Amygdala (tissue), 56 donors: ENCODE data around the gene GPAM.
"Not testable (repeated sequence)": the region's sequence is repeated elsewhere in the genome, so short reads cannot be mapped to it uniquely, and the experiment has no call there.

Source experiments
- DNase-seq, 56 donors: peaks; one replicate each; lab custom pipeline; 2025; lab: John Stamatoyannopoulos, UW

GPAM gene, protein sequence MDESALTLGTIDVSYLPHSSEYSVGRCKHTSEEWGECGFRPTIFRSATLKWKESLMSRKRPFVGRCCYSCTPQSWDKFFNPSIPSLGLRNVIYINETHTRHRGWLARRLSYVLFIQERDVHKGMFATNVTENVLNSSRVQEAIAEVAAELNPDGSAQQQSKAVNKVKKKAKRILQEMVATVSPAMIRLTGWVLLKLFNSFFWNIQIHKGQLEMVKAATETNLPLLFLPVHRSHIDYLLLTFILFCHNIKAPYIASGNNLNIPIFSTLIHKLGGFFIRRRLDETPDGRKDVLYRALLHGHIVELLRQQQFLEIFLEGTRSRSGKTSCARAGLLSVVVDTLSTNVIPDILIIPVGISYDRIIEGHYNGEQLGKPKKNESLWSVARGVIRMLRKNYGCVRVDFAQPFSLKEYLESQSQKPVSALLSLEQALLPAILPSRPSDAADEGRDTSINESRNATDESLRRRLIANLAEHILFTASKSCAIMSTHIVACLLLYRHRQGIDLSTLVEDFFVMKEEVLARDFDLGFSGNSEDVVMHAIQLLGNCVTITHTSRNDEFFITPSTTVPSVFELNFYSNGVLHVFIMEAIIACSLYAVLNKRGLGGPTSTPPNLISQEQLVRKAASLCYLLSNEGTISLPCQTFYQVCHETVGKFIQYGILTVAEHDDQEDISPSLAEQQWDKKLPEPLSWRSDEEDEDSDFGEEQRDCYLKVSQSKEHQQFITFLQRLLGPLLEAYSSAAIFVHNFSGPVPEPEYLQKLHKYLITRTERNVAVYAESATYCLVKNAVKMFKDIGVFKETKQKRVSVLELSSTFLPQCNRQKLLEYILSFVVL

DNA sequence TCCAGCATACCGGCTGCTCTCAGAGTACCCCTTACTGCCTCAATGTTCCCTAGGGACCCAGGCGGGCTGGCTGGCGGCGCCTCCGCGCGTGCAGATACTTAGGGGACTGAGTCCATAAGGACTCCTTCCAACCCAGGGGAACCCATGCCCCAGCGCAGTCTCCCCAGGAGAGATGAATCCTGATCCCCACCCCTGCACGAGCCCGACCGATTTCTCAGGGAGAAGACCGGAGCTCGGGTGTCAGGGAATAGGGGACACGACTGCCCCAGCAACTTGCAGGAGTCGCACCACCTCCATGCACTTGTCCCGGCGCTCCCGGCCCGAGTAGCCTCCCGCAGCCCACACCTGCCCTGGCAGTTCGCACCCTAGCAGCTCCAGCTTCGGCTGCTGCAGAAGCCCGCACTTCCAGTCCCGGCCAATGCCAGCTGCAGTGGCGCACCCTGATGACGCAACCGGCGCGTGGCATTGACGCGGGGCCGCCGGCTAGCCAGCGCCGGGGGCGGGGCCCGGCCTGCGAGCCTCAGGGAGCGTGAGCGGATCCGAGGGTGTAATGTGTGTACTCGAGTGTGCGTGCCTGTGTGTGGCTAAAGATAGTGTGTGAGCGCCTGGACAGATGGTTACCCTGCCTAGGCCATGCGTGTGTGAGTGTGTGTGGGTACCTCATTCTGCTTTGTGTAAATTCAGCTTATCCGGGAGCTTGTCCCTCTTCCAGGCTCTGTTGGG is at the start of gene GPAM:
Gene GPAM, minus strand, starts transcription at position 437 of the 723 bp plus-strand sequence. CDS start 1,981 bp downstream, outside the sequence.
- DNase-seq = peak; percentile 75 to 98 (median 88)

DNA sequence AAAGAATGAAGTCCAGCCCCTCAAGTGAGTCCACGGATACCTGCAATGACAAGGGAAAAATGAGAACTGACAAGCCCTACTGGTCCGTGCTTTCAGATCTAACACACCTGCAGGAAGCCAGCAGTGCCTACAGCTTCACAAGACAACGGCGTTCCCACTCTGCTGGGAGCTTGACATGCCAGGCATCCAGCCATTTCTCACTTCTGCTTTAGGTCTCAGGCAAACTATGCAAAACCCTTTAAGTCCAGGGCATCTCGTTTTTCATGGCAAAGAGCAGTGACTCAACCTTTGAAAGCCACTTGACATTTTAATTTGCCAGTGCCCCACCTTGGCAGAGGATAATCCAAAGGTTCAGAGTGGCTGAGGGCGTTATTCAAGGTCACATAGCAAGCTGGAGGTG is 49.1 kb upstream of the GPAM start:
- DNase-seq = no peak

DNA sequence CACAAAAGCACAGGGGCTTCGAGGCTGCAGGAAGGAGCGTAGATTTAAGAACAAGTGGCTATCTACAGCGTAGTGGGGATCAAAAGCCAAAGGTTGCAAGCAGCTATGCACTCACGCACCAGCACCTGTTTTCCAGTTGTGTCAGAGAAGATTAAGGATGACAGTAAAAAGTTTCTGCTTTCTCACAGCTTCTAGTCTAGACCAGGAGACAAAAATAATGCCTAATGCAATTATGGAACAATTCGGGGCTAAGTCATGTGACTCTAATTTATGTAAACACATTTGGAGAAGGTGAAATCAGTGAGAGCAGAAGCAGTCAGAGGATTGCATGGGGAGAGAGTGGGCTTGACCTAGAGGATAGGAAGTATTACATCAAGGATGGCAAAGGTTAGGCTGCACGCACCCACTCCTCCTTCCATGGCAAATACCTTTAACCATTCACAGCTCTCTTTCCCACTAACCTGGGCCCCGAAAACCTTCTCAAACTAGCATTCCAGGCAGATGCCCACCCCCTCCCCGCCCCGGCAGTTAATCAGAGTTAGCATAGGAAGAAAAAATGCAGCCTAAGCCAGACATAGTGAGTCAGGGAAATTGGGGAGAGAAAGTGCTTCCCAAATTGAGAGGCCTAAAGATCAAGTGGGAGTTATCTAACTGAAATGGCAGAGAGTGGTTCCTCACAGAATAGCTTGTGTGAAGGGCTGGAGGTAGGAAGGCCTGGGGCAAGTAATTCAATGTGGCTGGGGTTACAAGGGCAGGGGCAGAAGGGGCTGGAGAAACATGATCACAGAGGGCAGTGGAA is 48.2 kb upstream of the GPAM start:
- no peak for DNase-seq

DNA sequence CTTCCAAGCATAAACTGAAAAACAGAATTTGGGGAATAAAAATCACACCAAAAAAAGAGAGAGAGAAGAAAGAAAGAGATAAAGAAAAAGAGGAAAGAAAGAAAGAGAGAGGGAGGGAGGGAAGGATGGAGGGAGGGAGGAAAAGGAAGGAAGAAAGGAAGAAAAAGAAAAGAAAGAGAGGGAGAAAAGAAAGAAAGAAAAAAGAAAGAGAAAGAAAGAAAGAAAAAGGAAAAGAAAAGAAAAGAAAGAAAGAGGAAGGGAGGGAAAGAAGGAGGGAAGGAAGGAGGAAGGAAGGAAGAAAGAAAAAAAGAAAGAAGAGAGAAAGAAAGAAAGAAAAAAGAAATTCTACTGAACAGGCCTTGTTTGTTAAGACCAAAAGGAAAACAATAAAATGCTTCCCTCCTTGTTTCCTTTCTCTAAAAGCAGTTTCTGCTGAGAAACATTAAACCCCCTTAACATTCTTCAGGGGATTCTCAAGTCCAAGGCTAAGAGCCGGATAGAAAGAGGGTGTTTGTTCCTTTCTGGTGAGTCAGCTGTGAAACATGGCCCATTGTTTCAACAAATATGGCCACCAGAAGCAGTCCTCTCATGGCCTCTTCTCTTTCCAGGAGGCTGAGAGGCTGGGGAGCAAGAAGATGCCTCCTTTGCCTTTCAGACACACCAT is 46.9 kb upstream of the GPAM start:
- no peak for DNase-seq

DNA sequence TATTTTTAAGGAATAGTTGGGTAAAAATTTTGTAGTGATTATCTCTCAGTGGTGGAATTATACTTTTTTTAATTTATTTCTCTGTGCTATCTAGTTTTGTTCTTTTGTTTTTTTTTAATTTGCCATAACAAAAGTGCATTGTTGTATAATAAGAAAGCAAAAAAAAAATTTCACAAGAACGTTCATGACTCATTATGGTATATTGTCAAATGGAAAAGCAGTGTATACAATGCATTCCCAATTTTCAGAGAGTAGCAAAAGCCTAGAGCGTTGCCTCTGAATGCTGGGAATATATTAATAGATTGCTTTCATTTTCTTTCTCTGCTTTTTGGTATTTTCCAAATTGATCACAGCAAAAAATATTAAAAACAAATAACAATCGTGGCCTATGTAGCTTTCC is 46.3 kb upstream of the GPAM start:
- DNase-seq = no peak

DNA sequence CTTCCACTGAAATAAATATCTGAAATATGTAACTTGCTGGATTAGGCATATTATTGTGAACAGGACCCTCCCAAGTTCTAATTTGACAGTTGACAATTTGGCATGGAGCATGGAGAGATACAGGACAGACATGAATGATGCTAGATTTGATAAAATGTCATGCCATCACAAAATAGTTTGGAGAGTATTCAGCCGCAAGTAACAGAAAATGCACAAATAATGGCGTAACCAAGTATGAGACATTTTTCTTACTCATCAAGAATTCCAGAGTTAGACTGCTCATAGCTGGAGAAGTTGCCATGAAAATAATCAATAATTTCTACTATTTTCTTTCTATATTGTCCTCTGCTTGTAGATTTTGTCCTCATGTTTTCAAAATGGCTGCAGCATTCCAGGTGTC is 45.5 kb upstream of the GPAM start:
- DNase-seq = no peak

DNA sequence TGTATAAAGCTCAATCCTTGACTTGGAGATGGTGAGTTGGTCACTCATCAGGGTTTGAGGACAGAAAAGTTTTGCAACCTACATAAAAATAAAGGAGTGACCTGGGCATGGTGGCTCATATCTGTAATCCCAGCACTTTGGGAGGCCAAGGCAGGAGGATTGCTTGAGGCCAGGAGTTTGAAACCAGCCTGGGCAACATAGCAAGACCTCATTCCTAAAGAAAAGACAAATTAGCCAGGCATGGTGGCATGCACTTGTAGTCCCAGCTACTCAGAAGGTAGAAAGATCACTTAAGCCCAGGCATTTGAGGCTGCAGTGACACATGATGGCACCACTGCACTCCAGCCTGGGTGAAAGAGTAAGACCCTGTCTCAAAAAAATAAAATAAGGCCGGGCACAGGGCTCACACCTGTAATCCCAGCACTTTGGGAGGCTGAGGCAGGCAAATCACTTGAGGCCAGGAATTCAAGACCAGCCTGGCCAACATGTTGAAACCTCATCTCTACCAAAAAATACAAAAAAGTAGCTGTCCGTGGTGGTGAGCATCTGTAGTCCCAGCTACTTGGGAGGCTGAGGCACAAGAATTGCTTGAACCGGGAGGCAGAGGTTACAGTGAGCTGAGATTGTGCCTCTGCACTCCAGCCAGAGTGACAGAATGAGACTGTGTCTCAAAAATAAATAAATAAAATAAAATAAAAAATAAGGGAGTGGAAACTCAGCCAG is 45.0 kb upstream of the GPAM start:
- not testable (repeated sequence) for DNase-seq

DNA sequence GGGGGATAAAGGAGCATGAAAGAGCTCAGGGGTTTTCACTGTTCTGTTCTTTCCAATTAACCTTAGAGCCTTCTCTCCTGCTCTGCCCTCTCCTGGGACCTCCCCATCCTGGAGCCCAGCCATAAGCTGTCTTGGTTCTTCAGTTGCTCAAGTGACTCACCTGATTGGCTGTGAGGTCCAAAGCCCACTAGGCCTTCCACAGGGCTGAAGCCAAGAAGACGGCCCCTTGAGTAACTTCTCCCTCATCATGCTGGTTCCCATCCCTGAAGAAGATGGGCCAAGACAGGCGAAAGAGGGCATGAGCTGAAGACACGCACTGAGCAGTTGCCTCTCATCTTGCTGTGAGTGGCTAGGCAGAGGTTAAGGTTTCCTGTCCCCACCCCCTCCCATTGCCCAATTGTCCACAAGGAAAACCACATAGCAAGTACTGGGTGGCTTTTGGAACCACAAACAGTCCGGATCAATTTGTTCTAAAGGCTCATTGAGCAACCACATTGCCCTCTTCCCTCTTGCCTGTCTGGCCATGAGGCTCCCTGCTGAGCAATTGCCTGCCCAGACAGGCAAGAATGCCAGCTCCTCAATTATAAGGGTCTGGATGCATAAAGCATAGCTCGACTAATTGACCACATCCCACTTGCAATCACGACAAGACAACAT is 43.9 kb upstream of the GPAM start:
- DNase-seq = no peak

DNA sequence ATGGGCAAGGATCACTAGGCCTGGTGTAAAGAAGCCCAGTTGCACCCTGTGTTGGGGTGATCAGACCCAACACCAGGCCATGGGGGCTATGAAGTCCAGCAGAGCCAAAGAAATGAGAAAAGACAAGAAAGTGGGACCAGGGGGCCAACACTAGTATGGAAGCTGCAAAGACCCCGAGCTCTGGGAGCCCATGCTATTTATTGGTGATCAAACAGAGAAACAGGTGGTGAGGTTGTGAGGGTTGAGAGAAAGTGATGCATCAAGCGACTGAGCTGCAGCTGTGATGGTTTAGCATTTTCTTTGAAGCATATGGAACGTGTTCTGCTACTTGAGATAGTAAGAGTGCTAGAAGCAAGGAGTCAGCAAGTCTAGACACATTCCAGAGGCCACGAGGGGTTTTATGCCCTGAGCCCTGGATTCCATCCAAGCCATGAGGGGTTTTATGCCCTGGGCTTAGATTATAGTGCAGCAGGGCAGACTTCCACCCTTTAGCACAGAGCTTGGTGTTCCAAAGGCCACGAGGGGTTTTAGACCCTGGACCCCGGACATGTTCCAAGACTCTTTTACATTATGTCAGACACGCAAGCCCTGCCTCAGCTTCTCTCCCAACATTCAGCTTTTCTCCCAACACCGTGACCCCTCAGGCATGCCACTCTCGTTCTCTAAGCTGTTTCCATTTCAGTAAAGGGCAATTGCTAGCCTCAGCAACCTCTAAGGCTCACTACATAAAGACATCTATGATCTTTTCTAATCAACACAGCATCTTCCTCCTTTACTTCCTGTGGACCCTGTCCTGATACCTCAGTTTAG is 43.1 kb upstream of the GPAM start:
- no peak for DNase-seq

DNA sequence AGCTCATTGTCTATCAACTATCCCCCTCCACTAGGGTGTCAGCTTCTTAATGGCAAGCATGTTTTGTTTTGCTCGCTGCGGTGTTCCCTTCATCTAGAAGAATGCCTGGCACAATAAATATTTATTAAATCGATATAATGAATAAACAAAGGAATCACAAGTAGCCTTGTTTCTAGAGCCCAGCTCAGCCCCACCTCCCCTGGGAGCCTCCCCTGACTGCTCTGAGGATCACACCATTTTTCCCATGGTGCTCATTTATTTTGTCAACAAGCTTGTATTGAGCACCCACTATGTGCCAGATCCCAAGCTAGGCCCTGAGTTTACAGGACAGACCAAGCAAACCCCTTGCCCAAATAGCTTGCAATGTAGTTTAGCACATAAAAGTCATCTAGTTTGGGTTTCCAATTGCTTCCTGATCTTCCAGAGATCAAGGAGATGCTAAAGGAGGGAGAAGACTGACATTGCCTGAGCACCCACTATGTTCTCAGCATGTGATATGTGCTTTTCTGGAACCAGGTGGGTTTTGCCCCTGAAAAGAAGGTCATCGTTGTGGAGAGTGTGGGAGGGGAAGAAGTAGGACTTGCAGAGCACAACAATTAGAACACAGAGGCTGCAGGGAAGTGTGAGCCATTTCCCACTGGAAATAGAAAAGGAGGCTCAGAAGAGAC is 42.3 kb upstream of the GPAM start:
- DNase-seq = no peak

DNA sequence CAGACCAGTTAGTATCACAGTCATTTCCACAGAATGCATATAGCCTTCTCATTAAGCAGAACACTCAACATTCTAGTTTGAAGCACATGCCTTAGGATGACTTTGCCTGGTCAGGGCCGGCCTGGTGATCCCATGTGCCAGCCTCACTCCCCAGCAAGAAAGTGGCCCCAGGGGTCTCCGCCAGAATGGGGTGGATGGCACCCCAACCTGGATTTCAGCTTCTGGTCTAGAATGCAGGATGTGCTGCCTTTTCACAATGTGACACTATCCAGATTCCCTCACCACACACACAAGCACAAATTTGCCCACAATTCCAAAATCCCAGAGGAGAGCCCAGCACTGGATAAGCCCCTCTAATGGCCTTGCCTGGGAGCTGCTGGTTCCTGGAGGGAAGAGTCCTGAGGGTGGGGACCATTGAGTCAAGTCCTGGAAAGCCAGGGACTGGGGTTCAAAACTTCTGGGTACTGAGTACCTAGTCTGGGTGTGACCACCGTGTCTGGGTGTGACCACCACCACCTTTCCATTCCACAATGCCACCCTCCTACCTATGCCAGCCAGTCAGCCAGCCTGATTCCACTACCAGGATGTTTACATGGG is 41.5 kb upstream of the GPAM start:
- no peak for DNase-seq

DNA sequence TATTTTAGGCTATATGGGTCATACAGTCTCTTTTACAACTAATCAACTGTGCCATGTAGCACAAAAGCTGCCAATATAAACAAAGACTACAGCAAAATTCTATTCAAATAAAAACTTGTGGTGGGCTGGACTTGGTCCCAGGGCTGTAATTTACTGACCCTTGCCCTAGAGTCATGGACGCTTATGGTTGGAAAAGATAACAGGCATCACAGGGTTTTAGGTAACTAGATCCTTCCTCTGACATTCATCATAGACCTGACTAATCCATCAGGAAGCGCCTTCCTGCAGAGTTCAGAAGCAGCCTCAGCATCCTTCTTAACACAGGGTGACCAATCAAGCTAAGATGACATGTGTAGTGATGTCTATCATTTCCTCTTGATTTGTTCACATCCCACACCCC is 40.2 kb upstream of the GPAM start:
- no peak for DNase-seq

DNA sequence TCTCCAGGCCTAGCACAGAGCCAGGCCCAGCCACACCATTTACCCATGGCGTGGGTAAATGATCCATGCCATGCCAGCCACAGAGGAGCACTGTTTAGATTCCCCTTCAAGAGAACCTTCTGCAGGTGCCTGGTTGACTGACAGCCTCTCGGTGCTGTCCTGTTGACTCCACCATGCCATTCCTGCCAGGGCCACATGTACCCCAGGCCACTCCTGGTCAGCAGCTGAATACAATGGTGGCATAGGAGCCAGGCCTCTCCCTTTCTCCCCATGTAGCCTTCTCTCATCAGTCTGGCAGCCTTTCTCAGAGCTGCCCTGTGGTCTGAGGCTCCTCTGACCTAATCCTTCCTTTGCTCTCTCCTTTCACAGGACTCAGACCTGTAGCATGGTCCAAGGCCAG is 39.2 kb upstream of the GPAM start:
- no peak for DNase-seq

DNA sequence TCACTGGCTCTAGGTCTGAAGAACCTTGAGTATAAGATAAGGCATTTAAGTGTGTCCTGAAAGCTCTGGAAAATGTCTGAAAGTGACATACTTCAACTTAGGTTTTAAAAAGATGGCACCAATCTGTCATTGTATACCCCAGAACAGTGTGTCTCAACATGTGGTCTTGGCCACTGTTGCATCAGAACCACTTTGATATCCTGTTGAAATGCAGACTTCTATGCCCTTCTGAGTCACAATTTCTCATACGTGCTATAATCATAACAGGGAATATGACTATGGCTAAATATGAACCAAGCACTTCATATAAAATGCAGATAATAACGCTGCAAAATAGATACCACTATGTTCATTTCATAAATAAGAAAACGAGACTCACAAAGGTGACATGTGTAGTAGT is 38.0 kb upstream of the GPAM start:
- no peak for DNase-seq

DNA sequence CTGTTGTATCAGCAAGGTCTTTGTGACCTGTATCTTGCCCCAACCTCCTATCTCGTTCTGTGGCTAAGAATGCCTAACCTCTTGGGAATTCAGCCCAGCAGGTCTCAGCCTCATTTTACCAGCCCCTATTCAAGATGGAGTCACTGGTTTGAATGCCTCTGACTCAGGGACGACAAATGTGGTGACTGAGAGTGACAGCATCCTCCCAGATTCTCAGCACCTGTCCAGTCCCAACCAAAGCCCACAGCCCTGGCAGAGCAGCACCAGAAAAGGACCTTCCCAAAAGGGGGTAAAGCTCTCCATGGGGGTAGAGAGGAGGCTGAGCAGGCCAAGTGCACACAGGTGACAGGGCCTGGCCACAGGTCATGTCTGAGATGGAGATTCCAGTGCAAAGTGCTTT is 35.4 kb upstream of the GPAM start:
- DNase-seq = no peak

DNA sequence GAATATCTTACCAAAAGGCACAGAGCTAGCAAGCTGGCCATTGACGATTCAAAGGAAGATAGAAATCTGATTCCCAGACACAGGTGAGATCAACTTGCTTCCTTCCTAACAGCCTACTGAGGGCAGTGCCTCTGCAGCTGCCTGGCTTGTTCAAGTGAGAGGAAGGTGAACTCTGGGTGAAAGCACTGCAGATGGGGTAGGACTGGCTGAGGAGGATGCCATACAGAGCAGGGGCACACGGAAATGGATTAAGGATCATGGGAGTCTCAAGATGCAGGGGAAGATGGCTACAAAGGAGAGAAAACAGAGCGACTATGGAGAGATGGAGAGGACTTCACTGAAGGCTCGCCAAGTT is 34.4 kb upstream of the GPAM start:
- DNase-seq = no peak
